OCI-LY1 (cell line): ENCODE results near the gene MLC1.

Experiments used
- H2AFZ ChIP-seq: fragments of 200-600 bp; sonication (generic), shearing (Covaris generic); 2 replicates; pipeline ENCODE4 v1.6.0; 2014; ENCODE audit warnings: antibody characterized with exemption, mild to moderate bottlenecking, low read length
- H3F3A ChIP-seq: fragments of 200-600 bp; sonication (generic), shearing (Covaris generic); 2 replicates; pipeline ENCODE4 v1.6.0; 2014; ENCODE audit warnings: mild to moderate bottlenecking, antibody characterized with exemption, low read length, moderate library complexity; ENCODE audit not compliant: insufficient read depth
- H3K27ac ChIP-seq: fragments of 200-600 bp; sonication (generic); 2 replicates; pipeline ENCODE4 v1.5.1; 2014; ENCODE audit warnings: low read length, mixed run types, mild to moderate bottlenecking, low read depth; ENCODE audit not compliant: poor library complexity, severe bottlenecking
- H3K27me3 ChIP-seq: fragments of 200-600 bp; sonication (generic); 2 replicates; pipeline ENCODE4 v1.6.0; 2014; ENCODE audit warnings: antibody characterized with exemption, mild to moderate bottlenecking, low read length, moderate library complexity; ENCODE audit not compliant: insufficient read depth
- H3K36me3 ChIP-seq: fragments of 200-600 bp; sonication (generic); 2 replicates; pipeline ENCODE4 v1.6.1; 2014; ENCODE audit warnings: mild to moderate bottlenecking, antibody characterized with exemption, low read length, moderate library complexity, mixed read lengths; ENCODE audit not compliant: insufficient read depth
- H3K4me1 ChIP-seq: fragments of 200-600 bp; sonication (generic); 2 replicates; pipeline ENCODE4 v1.5.1; 2014; ENCODE audit warnings: mild to moderate bottlenecking, low read length, moderate library complexity; ENCODE audit not compliant: insufficient read depth, severe bottlenecking
- H3K4me2 ChIP-seq: fragments of 200-600 bp; sonication (generic), shearing (Covaris generic); 2 replicates; pipeline ENCODE4 v1.6.1; 2014; ENCODE audit warnings: low read length
- H3K4me3 ChIP-seq: fragments of 200-600 bp; sonication (generic); 2 replicates; pipeline ENCODE4 v1.5.1; 2014; ENCODE audit warnings: low read length, low read depth, mild to moderate bottlenecking, mixed read lengths; ENCODE audit not compliant: poor library complexity, severe bottlenecking
- H3K79me2 ChIP-seq: fragments of 200-600 bp; shearing (Covaris generic); 2 replicates; pipeline ENCODE4 v1.6.1; 2016; ENCODE audit warnings: mixed run types, low read length, mixed read lengths; ENCODE audit not compliant: insufficient read depth
- H3K9ac ChIP-seq: fragments of 200-600 bp; sonication (generic), shearing (Covaris generic); 2 replicates; pipeline ENCODE4 v1.6.1; 2014; ENCODE audit warnings: mild to moderate bottlenecking, low read length, mixed read lengths
- H3K9me2 ChIP-seq: fragments of 200-600 bp; sonication (generic), shearing (Covaris generic); 2 replicates; pipeline ENCODE4 v1.6.1; 2014; ENCODE audit warnings: low read depth, mild to moderate bottlenecking, low read length, mixed read lengths
- H3K9me3 ChIP-seq: fragments of 200-600 bp; shearing (Covaris generic); 2 replicates; pipeline ENCODE4 v1.6.1; 2014; ENCODE audit warnings: low read length, mixed read lengths
- H4K20me1 ChIP-seq: fragments of 200-600 bp; sonication (generic), shearing (Covaris generic); 2 replicates; pipeline ENCODE4 v1.6.0; 2016; ENCODE audit warnings: mild to moderate bottlenecking, low read length; ENCODE audit not compliant: insufficient read depth
- CTCF ChIP-seq: fragments of 200-600 bp; sonication (generic), shearing (Covaris generic); IDR thresholded peaks from 2 replicates; pipeline ENCODE4 v1.5.1; 2017; ENCODE audit warnings: mild to moderate bottlenecking, antibody characterized with exemption, low read length, moderate library complexity, mixed read lengths
- EZH2 ChIP-seq: fragments of 200-600 bp; sonication (generic), shearing (Covaris generic); IDR thresholded peaks from 2 replicates; pipeline ENCODE4 v1.8.0; 2017; ENCODE audit warnings: borderline replicate concordance, mixed run types, mild to moderate bottlenecking, antibody characterized with exemption, low read length, moderate library complexity, mixed read lengths

Gene MLC1

GRCh38 chr22:50032941-50033601 is 52.2 kb downstream of the MLC1 start:
- no peaks in the 10 kb centered on the region for H3K9me2 ChIP-seq
- no peak overlapping the region for H3K9ac ChIP-seq
- no peak for TF ChIP-seq EZH2
- no peak for TF ChIP-seq CTCF
- no peak overlapping the region for H3K4me3 ChIP-seq
- H3F3A ChIP-seq = no peaks in the 10 kb centered on the region
- H2AFZ ChIP-seq = no peak overlapping the region
- H3K79me2 ChIP-seq = no peaks in the 10 kb centered on the region
- no peaks in the 10 kb centered on the region for H3K4me1 ChIP-seq
- no peaks in the 10 kb centered on the region for H4K20me1 ChIP-seq
- no peak overlapping the region for H3K4me2 ChIP-seq
- H3K36me3 ChIP-seq = no peaks in the 10 kb centered on the region
- no peak overlapping the region for H3K27ac ChIP-seq
- no peaks in the 10 kb centered on the region for H3K27me3 ChIP-seq
- peaks cover 5% of the 10 kb centered on the region; the same call in 1 of the 2 replicates for H3K9me3 ChIP-seq

- Histone ChIP-seq H3F3A (no peaks in the 10 kb centered on the region), H3K27me3 (no peaks in the 10 kb centered on the region), H3K4me1 (no peaks in the 10 kb centered on the region), H3K27ac (no peak overlapping the region), H3K9me2 (no peaks in the 10 kb centered on the region), H3K4me3 (no peak overlapping the region), H3K9ac (no peak overlapping the region), H3K9me3 (no peaks in the 10 kb centered on the region), H3K36me3 (no peaks in the 10 kb centered on the region), H3K4me2 (no peak overlapping the region), H3K79me2 (no peaks in the 10 kb centered on the region), H4K20me1 (no peaks in the 10 kb centered on the region), H2AFZ (no peak overlapping the region)
- no peak for TF ChIP-seq EZH2
- no peak for TF ChIP-seq CTCF
Measured at GRCh38 chr22:50032109-50032871, 52.9 kb downstream of the MLC1 start.

- TF ChIP-seq EZH2 (no peak), CTCF (no peak)
- Histone ChIP-seq H3K4me1 (no peaks in the 10 kb centered on the region), H3K27me3 (no peaks in the 10 kb centered on the region), H3K9ac (no peak overlapping the region), H3K4me2 (no peak overlapping the region), H4K20me1 (no peaks in the 10 kb centered on the region), H3K9me3 (no peaks in the 10 kb centered on the region), H2AFZ (no peak overlapping the region), H3F3A (no peaks in the 10 kb centered on the region), H3K79me2 (no peaks in the 10 kb centered on the region), H3K9me2 (no peaks in the 10 kb centered on the region), H3K4me3 (no peak overlapping the region), H3K27ac (no peak overlapping the region), H3K36me3 (no peaks in the 10 kb centered on the region)
Measured at GRCh38 chr22:50031189-50032091, 53.8 kb downstream of the MLC1 start.
